ENCODE measurements around the gene RSBN1. TPM values are rescaled to one million over a fixed set of nuclear protein-coding genes. Genes with fewer than 3 reads are reported as not detected.

The RSBN1 gene
- total and polyA plus RNA-seq, 2 experiments from 2014 or later = 15.4 to 17.4 TPM

GRCh38 chr1:113763661-113764060 lies 48.6 kb downstream of the RSBN1 start:
- Mint-ChIP-seq H3K27me3 (ENCODE audit: insufficient read depth, low read depth, poor library complexity) (peaks cover 5% of the 10 kb centered on the region), H3K36me3 (ENCODE audit: low read depth) (peaks cover 21% of the 10 kb centered on the region), H3K4me3 (no peak overlapping the region), H3K4me1 (peaks cover 17% of the 10 kb centered on the region), H3K27ac (no peak overlapping the region), H3K9me3 (no peaks in the 10 kb centered on the region)
- Histone ChIP-seq H4K20me1 (replicated peaks; ENCODE audit: insufficient read depth) (no peaks in the 10 kb centered on the region), H3K9me2 (ENCODE audit: insufficient read depth) (no peaks in the 10 kb centered on the region), H3K27ac (ENCODE audit: low read depth) (no peak overlapping the region), H3K4me1 (ENCODE audit: insufficient read depth) (0 out of 2 replicates have a peak, but pooled peaks cover 4% of the 10 kb centered on the region), H2AFZ (no peak overlapping the region), H3K27me3 (ENCODE audit: insufficient read depth) (no peaks in the 10 kb centered on the region), H3K79me2 (replicated peaks; ENCODE audit: insufficient read depth) (no peaks in the 10 kb centered on the region), H3K36me3 (ENCODE audit: insufficient read depth) (peaks cover 6% of the 10 kb centered on the region), H3K4me3 (no peak overlapping the region), H3F3A (replicated peaks; ENCODE audit: low read depth) (peaks cover 8% of the 10 kb centered on the region; the same call in 1 of the 2 replicates), H3K4me2 (no peak overlapping the region)
- no peak for DNase-seq (ENCODE audit: low spot score)
- no peak for ATAC-seq
- TF ChIP-seq ZNF114 (CRISPR knock-in tag; IDR thresholded peaks at IDR 0.05) (no peak), ETS1 (IDR thresholded peaks at IDR 0.05) (no peak), ZNF462 (CRISPR knock-in tag; IDR thresholded peaks at IDR 0.05) (no peak), EZH2 (IDR thresholded peaks at IDR 0.05; ENCODE audit: low read depth, unreplicated experiment) (no peak), EZH2phosphoT487 (IDR thresholded peaks at IDR 0.05; ENCODE audit: unreplicated experiment) (no peak), JUNB (IDR thresholded peaks at IDR 0.05; ENCODE audit: unreplicated experiment) (no peak), REST (IDR thresholded peaks at IDR 0.05; ENCODE audit: unreplicated experiment) (no peak), CREB1 (CRISPR knock-in tag; IDR thresholded peaks at IDR 0.05; ENCODE audit: low read depth) (no peak), CTCF (conservative IDR thresholded peaks at IDR 0.05; ENCODE audit: low read depth in 2 of 2) (no peak), NANOG (IDR thresholded peaks at IDR 0.05; ENCODE audit: borderline replicate concordance) (no peak), ZNF331 (CRISPR knock-in tag; IDR thresholded peaks at IDR 0.05; ENCODE audit: low read depth) (no peak), POLR2AphosphoS5 (IDR thresholded peaks at IDR 0.05; ENCODE audit: low read depth) (no peak), STAT1 (IDR thresholded peaks at IDR 0.05; ENCODE audit: unreplicated experiment) (no peak)
